Astrocyte (in vitro differentiated cells and primary cell): ENCODE measurements around the gene PRKD2.

Experiments used
- CTCF ChIP-seq: IDR thresholded peaks from 2 replicates; pipeline ENCODE4 v1.5.1; 2011; ENCODE audit warnings: low read depth, mild to moderate bottlenecking, inconsistent platforms, low read length, moderate library complexity; ENCODE audit not compliant: insufficient read depth
- EZH2 ChIP-seq: IDR thresholded peaks from 2 replicates; pipeline ENCODE4 v1.6.1; 2012; ENCODE audit warnings: mild to moderate bottlenecking, low read length, inconsistent platforms; ENCODE audit not compliant: insufficient read depth

GRCh38 chr19:46625731-46626130 is 91.2 kb downstream of the PRKD2 start:
- no peak for TF ChIP-seq CTCF
- no peak for TF ChIP-seq EZH2
